Fibroblast of skin of left biceps (primary cell): ENCODE measurements around the gene DAZAP1.
A peak's percentile ranks its signal among the peaks of the same experiment; 100 is the strongest.

Experiments used
- DNase-seq, 2 experiments: peaks; one replicate each; pipeline ENCODE4 v3.0.0-alpha.2; 2013; ENCODE audit warnings: low read depth in 2 of 2

Gene DAZAP1

GRCh38 chr19:1393841-1394240, 13.5 kb upstream of the DAZAP1 start:
- DNase-seq: no peak

- no peak for DNase-seq
These were observed 12.9 kb upstream of the DAZAP1 start for GRCh38 chr19:1394252-1395193.

- DNase-seq: no peak
These were observed 12.0 kb upstream of the DAZAP1 start for GRCh38 chr19:1395194-1396018.

- no peak for DNase-seq
These were observed 11.2 kb upstream of the DAZAP1 start for GRCh38 chr19:1396019-1396767.

- DNase-seq: no peak
These were observed 10.4 kb upstream of the DAZAP1 start for GRCh38 chr19:1396768-1397679.

GRCh38 chr19:1397838-1398237, 9.5 kb upstream of the DAZAP1 start:
- DNase-seq: no peak

- no peak for DNase-seq
These were observed 8.3 kb upstream of the DAZAP1 start for GRCh38 chr19:1399079-1399478.

GRCh38 chr19:1399745-1400144, 7.6 kb upstream of the DAZAP1 start:
- no peak for DNase-seq

- DNase-seq: no peak
These were observed 6.9 kb upstream of the DAZAP1 start for GRCh38 chr19:1400281-1401137.

GRCh38 chr19:1401138-1401888, 6.1 kb upstream of the DAZAP1 start, which contains the start of gene GAMT:
Gene GAMT, minus strand, starts transcription at chr19:1401542. Its CDS starts 66 bp downstream, at chr19:1401476.
- DNase-seq: no peak

GRCh38 chr19:1401889-1402217, 5.5 kb upstream of the DAZAP1 start:
- DNase-seq: no peak

GRCh38 chr19:1402411-1403070, 4.8 kb upstream of the DAZAP1 start:
- DNase-seq: no peak

GRCh38 chr19:1406774-1407527, 435 bp upstream of the DAZAP1 start:
- peak; percentile 97 to 98 for DNase-seq

- no peak for DNase-seq
These were observed 1.2 kb downstream of the DAZAP1 start for GRCh38 chr19:1408300-1409203.

GRCh38 chr19:1409204-1410005, 2.0 kb downstream of the DAZAP1 start:
- DNase-seq: no peak
